Suprapubic skin (tissue), 4 donors: Measurements from ENCODE around the gene EVI5L. TPM values are rescaled to one million over a fixed set of nuclear protein-coding genes. Genes with fewer than 3 reads are reported as not detected.
A peak's percentile ranks its signal among the peaks of the same experiment; 100 is the strongest.

Experiments
- DNase-seq, 2 donors: peaks; one replicate each; pipeline ENCODE4 v3.0.0-alpha.2; 2019; ENCODE audit warnings: low spot score in 2 of 2
- H3K27ac ChIP-seq: fragments of 200-600 bp; sonication (generic); one replicate; pipeline ENCODE4 v1.5.1; 2019
- H3K27me3 ChIP-seq: fragments of 200-600 bp; sonication (generic); one replicate; pipeline ENCODE4 v1.5.1; 2019
- H3K36me3 ChIP-seq: fragments of 200-600 bp; sonication (generic); one replicate; pipeline ENCODE4 v1.5.1; 2019
- H3K4me1 ChIP-seq: fragments of 200-600 bp; sonication (generic); one replicate; pipeline ENCODE4 v1.5.1; 2019
- H3K4me3 ChIP-seq: fragments of 200-600 bp; sonication (generic); one replicate; pipeline ENCODE4 v1.5.1; 2019; ENCODE audit warnings: mild to moderate bottlenecking
- H3K9me3 ChIP-seq: fragments of 200-600 bp; sonication (generic); one replicate; pipeline ENCODE4 v1.5.1; 2019
- CTCF ChIP-seq, 2 donors: fragments of 200-600 bp in 1 of 2; fragments of 450-650 bp in 1 of 2; sonication (generic) in 1 of 2; IDR thresholded peaks; one replicate each; pipeline ENCODE4 v1.5.1; 2016 to 2019; ENCODE audit warnings: antibody characterized with exemption in 2 of 2, mild to moderate bottlenecking in 1 of 2, moderate library complexity in 1 of 2
- EP300 ChIP-seq: sonication (generic); formaldehyde crosslinking; IDR thresholded peaks from one replicate; pipeline ENCODE4 v1.6.1; 2017; ENCODE audit warnings: antibody characterized with exemption
- POLR2A ChIP-seq, 2 donors: fragments of 450-650 bp; IDR thresholded peaks; one replicate each; pipeline ENCODE4 v1.6.1; 2017; ENCODE audit warnings: antibody characterized with exemption in 2 of 2, mild to moderate bottlenecking in 2 of 2, moderate library complexity in 2 of 2
- POLR2AphosphoS5 ChIP-seq, 3 donors: sonication (generic); formaldehyde crosslinking; IDR thresholded peaks; one replicate each; pipeline ENCODE4 v1.6.1; 2017; ENCODE audit warnings: antibody characterized with exemption in 3 of 3
- WGBS: methylation state at CpG from one replicate; pipeline ENCODE4 v1.1.5; 2018; 5-methylcytosine and 5-hydroxymethylcytosine counted together
- total RNA-seq, 4 donors: library from RNA; depleted of rRNA; stranded (reverse); fragments of >200 nt; gene quantifications; one replicate each; pipeline ENCODE4 v1.1.0, GENCODE V29; 2016

The EVI5L gene
- total RNA-seq, 4 donors from 2014 or later, result 17.2 to 29.4 (median 25.6) TPM

- H3K4me1 ChIP-seq, result peaks cover 49% of the 10 kb centered on the region
- H3K36me3 ChIP-seq, result peaks cover 5% of the 10 kb centered on the region
- no peaks in the 10 kb centered on the region for H3K9me3 ChIP-seq
- no peak overlapping the region for H3K27ac ChIP-seq
- no peak for DNase-seq
- no peak for TF ChIP-seq EP300
- no peak for TF ChIP-seq CTCF (IDR thresholded peaks at IDR 0.05)
- TF ChIP-seq POLR2A (IDR thresholded peaks at IDR 0.05), result no peak
- TF ChIP-seq POLR2AphosphoS5 (IDR thresholded peaks at IDR 0.05), result no peak
- WGBS, result 49% methylated on average over 10 of the region's 10 CpGs
- H3K27me3 ChIP-seq, result peaks cover 7% of the 10 kb centered on the region
- H3K4me3 ChIP-seq, result no peak overlapping the region
These were observed 35.4 kb downstream of the EVI5L start for GRCh38 chr19:7865262-7865911.

- H3K4me1 ChIP-seq, result peaks cover 57% of the 10 kb centered on the region
- TF ChIP-seq POLR2A (IDR thresholded peaks at IDR 0.05) (no peak), POLR2AphosphoS5 (IDR thresholded peaks at IDR 0.05) (no peak), CTCF (IDR thresholded peaks at IDR 0.05) (no peak), EP300 (no peak)
- 53% methylated on average over 8 of the region's 12 CpGs for WGBS
- H3K27ac ChIP-seq, result peak overlapping the region; percentile 39
- H3K4me3 ChIP-seq, result no peak overlapping the region
- no peak for DNase-seq
- peaks cover 7% of the 10 kb centered on the region for H3K27me3 ChIP-seq
- H3K9me3 ChIP-seq, result no peaks in the 10 kb centered on the region
- peaks cover 3% of the 10 kb centered on the region for H3K36me3 ChIP-seq
These were observed 36.5 kb downstream of the EVI5L start for GRCh38 chr19:7866399-7867091.

- H3K27ac ChIP-seq, result no peak overlapping the region
These were observed 37.2 kb downstream of the EVI5L start for GRCh38 chr19:7867092-7867844.

GRCh38 chr19:7868326-7868670, 38.3 kb downstream of the EVI5L start:
- Histone ChIP-seq H3K4me3 (peak overlapping the region; percentile 51), H3K9me3 (no peaks in the 10 kb centered on the region), H3K4me1 (peaks cover 57% of the 10 kb centered on the region), H3K27me3 (peaks cover 21% of the 10 kb centered on the region), H3K27ac (peak overlapping the region; percentile 77), H3K36me3 (peaks cover 3% of the 10 kb centered on the region)
- 6% methylated on average over 21 of the region's 21 CpGs for WGBS
- TF ChIP-seq CTCF (IDR thresholded peaks at IDR 0.05), result no peak
- TF ChIP-seq POLR2AphosphoS5 (IDR thresholded peaks at IDR 0.05), result no peak
- TF ChIP-seq POLR2A (IDR thresholded peaks at IDR 0.05), result no peak
- no peak for TF ChIP-seq EP300
- DNase-seq, result no peak

More at GRCh38 chr19:7867092-7867844, 37.2 kb downstream of the EVI5L start:
- TF ChIP-seq CTCF (IDR thresholded peaks at IDR 0.05) (no peak), POLR2A (IDR thresholded peaks at IDR 0.05) (no peak), EP300 (no peak), POLR2AphosphoS5 (IDR thresholded peaks at IDR 0.05) (no peak)
- peaks cover 3% of the 10 kb centered on the region for H3K36me3 ChIP-seq
- no peak for DNase-seq
- no peak overlapping the region for H3K4me3 ChIP-seq
- H3K9me3 ChIP-seq, result no peaks in the 10 kb centered on the region
- WGBS, result 89% methylated on average over 6 of the region's 9 CpGs
- peaks cover 10% of the 10 kb centered on the region for H3K27me3 ChIP-seq
- peaks cover 56% of the 10 kb centered on the region for H3K4me1 ChIP-seq
